Stomach (tissue), 9 donors: ENCODE measurements around the gene ACSS2. TPM values are rescaled to one million over a fixed set of nuclear protein-coding genes. Genes with fewer than 3 reads are reported as not detected.

Source experiments
- DNase-seq, 2 donors: peaks; one replicate each; pipeline versions ENCODE4 v3.0.0 to v3.0.0-alpha.2; 2013 to 2019
- H3K27ac ChIP-seq, 5 donors: fragments of 200-600 bp in 4 of 5; sonication (generic) in 4 of 5; one replicate each; pipeline ENCODE4 v1.5.1; 2013 to 2019; ENCODE audit warnings: mild to moderate bottlenecking in 1 of 5, moderate library complexity in 1 of 5
- H3K27me3 ChIP-seq, 3 donors: fragments of 200-600 bp; sonication (generic); one replicate each; pipeline ENCODE4 v1.5.1; 2017 to 2019; ENCODE audit warnings: mixed run types in 1 of 3
- H3K36me3 ChIP-seq, 4 donors: fragments of 200-600 bp; sonication (generic); 1 replicate in 3 of 4; 2 replicates in 1 of 4; pipeline ENCODE4 v1.5.1; 2016 to 2019
- H3K4me1 ChIP-seq, 4 donors: fragments of 200-600 bp; sonication (generic); one replicate each; pipeline ENCODE4 v1.5.1; 2016 to 2019
- H3K4me3 ChIP-seq, 4 donors: fragments of 200-600 bp; sonication (generic) in 3 of 4; one replicate each; pipeline ENCODE4 v1.5.1; 2016 to 2019; ENCODE audit warnings: mild to moderate bottlenecking in 1 of 4
- H3K9me3 ChIP-seq, 4 donors: fragments of 200-600 bp; sonication (generic); one replicate each; pipeline ENCODE4 v1.5.1; 2016 to 2019
- EP300 ChIP-seq: sonication (generic); formaldehyde crosslinking; IDR thresholded peaks from one replicate; pipeline ENCODE4 v1.6.1; 2017; ENCODE audit warnings: antibody characterized with exemption
- POLR2A ChIP-seq, 4 donors: fragments of 450-650 bp; IDR thresholded peaks; one replicate each; pipeline ENCODE4 v1.6.1; 2016; ENCODE audit warnings: antibody characterized with exemption in 4 of 4, control low read depth in 2 of 4, mild to moderate bottlenecking in 1 of 4, moderate library complexity in 1 of 4
- POLR2AphosphoS5 ChIP-seq, 3 donors: sonication (generic); formaldehyde crosslinking; IDR thresholded peaks; one replicate each; pipeline ENCODE4 v1.6.1; 2016; ENCODE audit warnings: antibody characterized with exemption in 3 of 3
- WGBS, 5 donors: extraction: QIAGEN DNeasy Blood & Tissue Kit in 3 of 5; methylation state at CpG; one replicate each; pipeline versions ENCODE4 v1.1.5 to v1.1.7; 2013 to 2018; 5-methylcytosine and 5-hydroxymethylcytosine counted together
- intact Hi-C: fragments of 100-400 bp; cut with DNase I; formaldehyde crosslinking; loops from one replicate; pipeline ENCODE4 v1.15.1; 2023; ENCODE audit warnings: low total_unique reads
- polyA plus RNA-seq, 3 donors: library from polyadenylated mRNA; stranded (reverse); fragments of 200-250 nt; gene quantifications; one replicate each; pipeline ENCODE4 v1.2.3, GENCODE V29; 2013
- total RNA-seq, 5 donors: library from RNA; depleted of rRNA; stranded (reverse); fragments of >200 nt; gene quantifications; one replicate each; pipeline versions ENCODE4 v1.1.0 to v1.2.3, GENCODE V29; 2014 to 2016
- TF ChIP-seq, protein P1 (sequence below), 7 experiments: fragments of 450-650 bp in 4 of 7; fragments of 200-600 bp in 3 of 7; sonication (generic) in 3 of 7; IDR thresholded peaks; one replicate each; pipeline ENCODE4 v1.5.1; 2016 to 2019; ENCODE audit warnings: antibody characterized with exemption in 7 of 7, control low read depth in 2 of 7, mild to moderate bottlenecking in 1 of 7
- donor health status: healthy with polysubstance abuse.
- donor health status: Bipolar disorder and iron deficiency.
- donor health status: healthy.

ACSS2 gene
- total and polyA plus RNA-seq, 8 donors: 59.0 to 1,709 (median 139) TPM

DNA sequence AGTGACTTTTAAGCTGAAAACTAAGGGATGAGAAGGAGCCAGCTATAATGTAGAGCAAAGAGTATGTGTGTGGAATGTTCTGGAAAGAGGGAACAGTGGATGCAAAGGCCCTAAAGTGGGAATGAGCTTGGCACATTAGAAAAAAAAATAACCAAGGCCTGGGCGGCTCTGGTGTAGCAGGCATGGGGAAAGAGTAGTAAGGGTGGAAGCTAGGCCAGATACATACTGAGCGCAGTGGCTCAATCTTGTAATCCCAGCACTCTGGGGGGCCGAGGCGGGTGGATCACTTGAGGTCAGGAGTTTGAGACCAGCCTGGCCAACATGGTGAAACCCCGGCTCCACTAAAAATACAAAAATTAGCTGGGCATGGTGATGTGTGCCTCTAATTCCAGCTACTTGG, 12.2 kb upstream of the ACSS2 start:
- Histone ChIP-seq H3K27me3 (no peaks in the 10 kb centered on the region), H3K4me1 (peaks cover 0 to 20% (median 8%) of the 10 kb centered on the region in 4 donors), H3K36me3 (peaks cover 7 to 42% (median 39%) of the 10 kb centered on the region in 4 donors), H3K27ac (no peak overlapping the region), H3K9me3 (no peaks in the 10 kb centered on the region), H3K4me3 (no peak overlapping the region)
- intact Hi-C loops: no loop called here
- TF ChIP-seq POLR2AphosphoS5 (IDR thresholded peaks at IDR 0.05) (no peak), POLR2A (IDR thresholded peaks at IDR 0.05) (no peak), EP300 (no peak)
- TF ChIP-seq, protein P1, sequence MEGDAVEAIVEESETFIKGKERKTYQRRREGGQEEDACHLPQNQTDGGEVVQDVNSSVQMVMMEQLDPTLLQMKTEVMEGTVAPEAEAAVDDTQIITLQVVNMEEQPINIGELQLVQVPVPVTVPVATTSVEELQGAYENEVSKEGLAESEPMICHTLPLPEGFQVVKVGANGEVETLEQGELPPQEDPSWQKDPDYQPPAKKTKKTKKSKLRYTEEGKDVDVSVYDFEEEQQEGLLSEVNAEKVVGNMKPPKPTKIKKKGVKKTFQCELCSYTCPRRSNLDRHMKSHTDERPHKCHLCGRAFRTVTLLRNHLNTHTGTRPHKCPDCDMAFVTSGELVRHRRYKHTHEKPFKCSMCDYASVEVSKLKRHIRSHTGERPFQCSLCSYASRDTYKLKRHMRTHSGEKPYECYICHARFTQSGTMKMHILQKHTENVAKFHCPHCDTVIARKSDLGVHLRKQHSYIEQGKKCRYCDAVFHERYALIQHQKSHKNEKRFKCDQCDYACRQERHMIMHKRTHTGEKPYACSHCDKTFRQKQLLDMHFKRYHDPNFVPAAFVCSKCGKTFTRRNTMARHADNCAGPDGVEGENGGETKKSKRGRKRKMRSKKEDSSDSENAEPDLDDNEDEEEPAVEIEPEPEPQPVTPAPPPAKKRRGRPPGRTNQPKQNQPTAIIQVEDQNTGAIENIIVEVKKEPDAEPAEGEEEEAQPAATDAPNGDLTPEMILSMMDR (IDR thresholded peaks at IDR 0.05): no peak
- WGBS, 5 donors: 88 to 100% (median 95%) methylated on average over 5 of the region's 5 CpGs
- no peak for DNase-seq

DNA sequence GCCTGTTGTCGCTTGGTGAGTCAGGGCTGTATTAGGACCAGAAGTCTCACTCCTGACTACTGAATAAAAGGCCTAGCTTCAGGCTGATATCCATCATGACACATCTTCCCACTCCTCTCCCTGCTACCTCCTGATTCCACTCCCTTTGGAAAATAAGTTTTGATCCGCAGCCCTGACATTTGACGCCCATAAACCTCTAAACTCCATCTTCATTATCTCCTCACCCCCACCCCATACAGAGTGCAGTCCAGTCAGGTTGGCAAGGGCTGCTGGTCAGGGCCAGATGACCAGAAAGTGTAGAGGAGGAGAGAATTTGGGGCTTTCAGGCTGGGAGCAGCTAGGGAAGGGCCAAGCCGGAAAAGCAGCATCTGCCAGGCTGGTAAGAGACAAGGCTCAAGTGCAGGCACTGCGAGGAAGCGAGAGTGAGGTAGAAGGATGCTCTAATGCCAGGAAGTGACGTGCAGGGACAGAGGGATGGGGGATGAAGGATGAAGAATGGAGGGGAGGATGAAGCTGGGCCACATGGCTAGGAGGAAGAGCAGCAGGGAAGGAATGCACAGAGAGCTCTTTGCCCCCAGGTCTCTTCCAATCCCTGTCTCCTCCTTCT, 5.0 kb upstream of the ACSS2 start:
- no peak overlapping the region for H3K27ac ChIP-seq
- H3K36me3 ChIP-seq: no peaks in the 10 kb centered on the region
- H3K27me3 ChIP-seq: no peaks in the 10 kb centered on the region
- peaks cover 26 to 53% (median 50%) of the 10 kb centered on the region in 4 donors for H3K4me1 ChIP-seq
- WGBS, 5 donors: 90 to 97% (median 94%) methylated on average over 7 of the region's 7 CpGs
- intact Hi-C loops: loop anchor here (5.0 kb wide), 1 partner anchor 86 kb away; the partner anchor contains the start of genes GSS and MYH7B
- TF ChIP-seq EP300 (no peak), POLR2A (IDR thresholded peaks at IDR 0.05) (no peak), POLR2AphosphoS5 (IDR thresholded peaks at IDR 0.05) (no peak)
- TF ChIP-seq, protein P1 (IDR thresholded peaks at IDR 0.05): no peak
- H3K4me3 ChIP-seq: peak overlapping the region; percentile 56 to 82 (median 74)
- no peaks in the 10 kb centered on the region for H3K9me3 ChIP-seq
- no peak for DNase-seq

DNA sequence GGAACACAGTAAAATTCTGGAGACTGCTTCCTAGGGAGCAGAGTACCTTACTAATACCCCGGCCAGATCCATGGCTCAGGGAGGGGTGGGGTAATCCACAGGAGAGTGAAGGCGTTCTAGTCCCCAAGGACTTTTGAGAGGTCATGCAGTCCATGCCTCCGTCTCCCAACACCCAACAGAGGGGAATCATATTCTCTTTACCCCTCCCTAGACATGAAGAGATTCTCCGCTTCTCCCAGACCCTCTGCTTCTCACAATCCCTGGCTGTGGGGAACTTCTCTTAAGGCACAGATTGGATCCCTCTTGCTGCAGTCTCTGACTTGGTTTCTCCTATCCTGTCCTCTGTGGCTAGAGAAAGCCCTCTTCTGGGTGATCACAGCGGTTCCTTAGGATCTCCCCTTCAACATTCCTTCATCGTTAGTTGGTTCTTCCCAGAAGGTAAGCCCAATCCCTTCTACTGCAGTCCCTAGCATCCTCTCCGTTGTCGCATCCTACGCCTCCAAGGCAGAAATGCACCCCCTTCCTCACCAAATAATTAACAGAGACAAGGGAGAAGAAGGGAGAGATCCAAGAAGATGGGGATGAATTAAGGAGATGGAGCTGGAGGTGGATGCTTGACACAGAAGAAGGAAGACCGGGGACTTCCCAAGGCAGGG, 4.3 kb upstream of the ACSS2 start:
- DNase-seq: no peak
- intact Hi-C loops: loop anchor here (5.0 kb wide), 1 partner anchor 85 kb away; the partner anchor contains the start of genes GSS and MYH7B
- Histone ChIP-seq H3K27me3 (no peaks in the 10 kb centered on the region), H3K36me3 (no peaks in the 10 kb centered on the region), H3K27ac (peak overlapping the region in 4 of 5 donors; percentile 57 to 92 (median 72)), H3K4me1 (peaks cover 26 to 56% (median 54%) of the 10 kb centered on the region in 4 donors), H3K4me3 (peak overlapping the region; percentile 56 to 82 (median 74)), H3K9me3 (no peaks in the 10 kb centered on the region)
- 35 to 46% (median 38%) methylated on average over 10 of the region's 10 CpGs for WGBS, 5 donors
- no peak for TF ChIP-seq EP300

DNA sequence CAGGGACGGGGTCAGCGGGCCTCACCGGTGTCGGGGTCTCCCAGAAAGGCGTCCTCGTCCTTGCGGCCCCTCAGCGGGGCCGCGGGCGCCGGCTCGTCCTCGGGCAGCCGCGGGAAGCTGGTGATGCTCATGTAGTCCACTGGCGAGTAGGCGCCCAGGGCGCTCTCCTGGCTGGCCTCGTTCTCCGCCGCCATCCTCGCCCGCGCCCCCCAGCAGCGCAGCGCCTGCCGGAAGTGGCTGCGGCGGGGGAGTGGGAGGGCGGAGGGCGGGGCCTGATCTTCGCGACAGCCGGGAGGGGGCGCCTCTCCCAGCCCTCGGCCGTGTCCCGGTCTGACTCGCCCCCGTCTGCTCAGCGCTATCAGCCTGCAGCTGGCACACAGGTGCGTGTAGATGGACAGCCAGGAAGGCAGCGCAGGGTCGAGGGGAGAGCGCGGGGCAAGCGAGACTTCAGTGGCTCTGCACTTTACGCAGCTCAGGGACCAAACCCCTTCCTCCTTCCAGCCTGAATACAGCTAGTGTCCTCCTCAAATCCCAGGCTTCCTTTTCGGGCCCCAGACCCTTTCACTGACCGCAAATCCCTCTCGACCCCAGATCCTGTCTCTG, 3.7 kb upstream of the ACSS2 start, which contains the start of gene GGT7:
Gene GGT7, minus strand, starts transcription at position 235 of the 603 bp plus-strand sequence. Its CDS starts 41 bp downstream, at position 194.
- Histone ChIP-seq H3K27ac (peak within 1 kb of the TSS; percentile 54 to 92 (median 68)), H3K4me3 (peak within 1 kb of the TSS; percentile 56 to 82 (median 74)), H3K36me3 (no peaks in the 10 kb centered on the region), H3K27me3 (no peaks in the 10 kb centered on the region), H3K4me1 (peaks cover 26 to 60% (median 58%) of the 10 kb centered on the region in 4 donors), H3K9me3 (no peaks in the 10 kb centered on the region)
- intact Hi-C loops: loop anchor here (5.0 kb wide), 1 partner anchor 85 kb away; the partner anchor contains the start of genes GSS and MYH7B
- DNase-seq: peak; percentile 89 to 94
- WGBS, 5 donors: 1 to 3% (median 2%) methylated on average over 17 to 52 of the region's 52 CpGs
- TF ChIP-seq, protein P1 (IDR thresholded peaks at IDR 0.05): peak in 5 of 7 experiments; percentile 32 to 85 (median 69)
- TF ChIP-seq POLR2A (IDR thresholded peaks at IDR 0.05): no peak
- peak; percentile 57 to 81 (median 64) for TF ChIP-seq POLR2AphosphoS5 (IDR thresholded peaks at IDR 0.05)
